AG10803 (cell line): ENCODE measurements around the gene RBKS.

ENCODE experiments used
- DNase-seq: peaks from one replicate; pipeline ENCODE4 v3.0.0; 2010; ENCODE audit warnings: low read depth
- H3K4me3 ChIP-seq: 2 replicates; pipeline ENCODE4 v1.5.1; 2011; ENCODE audit warnings: mild to moderate bottlenecking, low read length, control low read depth
- CTCF ChIP-seq: conservative IDR thresholded peaks from 2 replicates; pipeline ENCODE4 v1.5.1; 2011; ENCODE audit warnings: mild to moderate bottlenecking, low read length, control low read depth, inconsistent platforms

Gene RBKS

GRCh38 chr2:27890146-27890923, at the start of gene RBKS, which contains the start of gene BABAM2:
Gene RBKS (minus strand): TSS chr2:27890387. CDS start chr2:27890345, 42 bp downstream.
Gene BABAM2 (plus strand): TSS chr2:27890729. CDS start chr2:27894557, 3,828 bp downstream.
- TF ChIP-seq CTCF, result no peak
- peak within 1 kb of the TSS; percentile 90 for H3K4me3 ChIP-seq
- DNase-seq, result peak; percentile 79

GRCh38 chr2:27935026-27935425, 44.8 kb upstream of the RBKS start:
- no peak overlapping the region for H3K4me3 ChIP-seq
- TF ChIP-seq CTCF, result no peak
- DNase-seq, result no peak

DNA sequence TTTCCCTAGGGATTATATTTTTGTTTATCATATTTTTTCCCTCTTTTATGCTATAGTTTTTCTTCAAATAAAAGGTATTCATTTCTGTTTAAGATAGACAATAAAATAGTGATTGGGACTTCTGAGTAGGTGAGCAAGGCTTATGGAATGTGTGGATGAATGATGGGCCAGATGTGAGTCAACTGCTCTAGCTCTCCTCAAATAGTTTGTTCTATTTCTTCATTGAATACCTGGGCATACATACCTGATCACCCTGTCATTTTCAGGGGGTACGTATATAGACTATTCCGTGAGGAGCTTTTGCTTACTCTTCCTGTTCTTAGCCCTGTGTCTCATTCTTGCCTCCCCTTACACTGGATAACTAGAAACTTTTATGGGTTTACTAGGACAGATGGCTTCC, 42.2 kb upstream of the RBKS start:
- peak; percentile 48 for DNase-seq
- no peak overlapping the region for H3K4me3 ChIP-seq

DNA sequence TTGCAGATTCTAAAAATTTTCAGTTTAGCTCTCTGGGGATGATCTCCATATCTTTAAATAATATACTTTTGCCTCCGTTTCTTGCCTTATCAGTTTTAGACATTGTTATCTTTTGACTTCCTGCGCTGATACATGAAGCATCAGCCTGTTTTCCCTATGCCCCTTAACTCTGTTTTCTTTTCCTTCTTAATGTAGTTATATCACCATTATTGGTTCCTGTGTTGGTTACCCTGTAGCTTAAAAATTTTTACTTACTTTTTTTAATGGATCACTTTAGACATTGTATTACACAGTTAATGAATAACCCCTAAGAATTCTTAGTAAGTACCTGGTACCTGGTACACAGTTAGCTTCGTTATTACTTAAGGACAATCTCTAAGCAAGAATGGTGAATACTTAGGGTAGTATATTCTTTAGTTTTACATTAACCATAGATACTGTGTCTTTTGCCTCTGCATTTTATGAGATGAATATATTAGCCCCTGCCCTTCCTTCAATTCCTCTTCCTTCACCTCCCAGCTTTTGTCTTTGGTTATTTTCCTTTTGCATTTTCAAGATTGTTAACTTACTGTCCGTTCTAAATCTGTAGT, 41.3 kb upstream of the RBKS start:
- no peak for TF ChIP-seq CTCF
- DNase-seq, result no peak
- no peak overlapping the region for H3K4me3 ChIP-seq

More for the DNA sequence above, 42.2 kb upstream of the RBKS start:
- TF ChIP-seq CTCF, result no peak

GRCh38 chr2:27929916-27930486, 39.8 kb upstream of the RBKS start:
- no peak overlapping the region for H3K4me3 ChIP-seq
- no peak for TF ChIP-seq CTCF
- peak; percentile 4 for DNase-seq

GRCh38 chr2:27925766-27926472, 35.7 kb upstream of the RBKS start:
- no peak for TF ChIP-seq CTCF
- H3K4me3 ChIP-seq, result no peak overlapping the region
- no peak for DNase-seq
